Activated B cell treated with CpG ODN at 0.5 μM for 24 hours (primary cell): ENCODE measurements around the gene ERC2. TPM values are rescaled to one million over a fixed set of nuclear protein-coding genes. Genes with fewer than 3 reads are reported as not detected.

Experiments used
- ATAC-seq: fragments of 200-7000 bp; cut with Tn5 transposase; one replicate; pipeline ENCODE4 v1.10.0; 2021; ENCODE audit warnings: low read depth, mild to moderate bottlenecking, moderate library complexity
- CTCF ChIA-PET: fragments of 350-600 bp; sonication (Branson Sonifier 250); formaldehyde crosslinking; loops from one replicate; lab custom pipeline; 2021; ENCODE audit warnings: antibody characterized with exemption; lab: Charles Lee
- POLR2A ChIA-PET: fragments of 350-600 bp; sonication (Branson Sonifier 250); formaldehyde crosslinking; loops from one replicate; lab custom pipeline; 2021; ENCODE audit warnings: antibody characterized with exemption; lab: Charles Lee
- DNase-seq: peaks from one replicate; pipeline ENCODE4 v3.0.0; 2022
- H3K27ac Mint-ChIP-seq: one replicate; pipeline ENCODE4 v1.8.0; 2020; ENCODE audit warnings: mixed read lengths
- H3K27me3 Mint-ChIP-seq: one replicate; pipeline ENCODE4 v1.8.0; 2021; ENCODE audit warnings: mixed read lengths
- H3K36me3 Mint-ChIP-seq: one replicate; pipeline ENCODE4 v1.8.0; 2021; ENCODE audit warnings: low read depth, mixed read lengths
- H3K4me1 Mint-ChIP-seq: one replicate; pipeline ENCODE4 v1.8.0; 2021; ENCODE audit warnings: mixed read lengths
- H3K4me3 Mint-ChIP-seq: one replicate; pipeline ENCODE4 v1.8.0; 2020; ENCODE audit warnings: mild to moderate bottlenecking, mixed read lengths
- H3K9me3 Mint-ChIP-seq: one replicate; pipeline ENCODE4 v1.8.0; 2020; ENCODE audit warnings: mixed read lengths
- CTCF ChIP-seq: fragments of 200-600 bp; IDR thresholded peaks from one replicate; pipeline ENCODE4 v1.8.0; 2022; ENCODE audit warnings: antibody characterized with exemption, mild to moderate bottlenecking
- intact Hi-C: fragments of 100-400 bp; cut with micrococcal nuclease; formaldehyde crosslinking; loops from one replicate; pipeline ENCODE4 v1.15.1; 2024
- total RNA-seq: library from RNA; stranded (reverse); gene quantifications from 2 replicates; pipeline ENCODE4 v1.2.3, GENCODE V29; 2022

The ERC2 gene
- total RNA-seq, 1 donor from 2014 or later = not detected

- no peak for DNase-seq
- intact Hi-C loops = no loop called here
- Mint-ChIP-seq H3K27ac (no peak overlapping the region), H3K27me3 (no peaks in the 10 kb centered on the region), H3K4me1 (no peaks in the 10 kb centered on the region), H3K9me3 (peaks cover 2% of the 10 kb centered on the region), H3K36me3 (no peaks in the 10 kb centered on the region), H3K4me3 (no peak overlapping the region)
- ATAC-seq = no peak
- ChIA-PET POLR2A (no interaction called here), CTCF (no interaction called here)
- no peak for TF ChIP-seq CTCF
Observed at GRCh38 chr3:55801676-55802075, 666.6 kb downstream of the ERC2 start.

DNA sequence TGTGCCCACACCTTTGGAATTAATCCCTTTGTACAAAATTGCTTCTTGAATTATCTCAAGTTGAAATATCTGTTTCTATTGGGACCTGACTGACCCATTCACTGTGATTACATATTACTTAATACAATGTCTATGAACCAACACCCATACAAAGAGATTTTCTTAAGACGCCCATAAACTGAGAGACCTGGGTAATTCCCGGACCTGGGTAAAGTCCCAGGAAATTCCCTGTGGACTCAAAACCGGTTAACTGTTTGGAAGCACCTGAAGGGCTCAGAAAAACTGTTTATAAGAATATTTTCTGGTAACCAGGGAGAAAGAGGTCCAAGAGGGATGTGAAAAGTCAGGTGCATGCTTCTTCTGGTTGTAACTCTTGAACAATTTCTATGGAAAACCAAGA is 667.2 kb downstream of the ERC2 start:
- no peak for DNase-seq
- intact Hi-C loops = no loop called here
- Mint-ChIP-seq H3K27me3 (no peaks in the 10 kb centered on the region), H3K36me3 (no peaks in the 10 kb centered on the region), H3K9me3 (peaks cover 2% of the 10 kb centered on the region), H3K27ac (no peak overlapping the region), H3K4me3 (no peak overlapping the region), H3K4me1 (no peaks in the 10 kb centered on the region)
- ChIA-PET POLR2A (no interaction called here), CTCF (no interaction called here)
- no peak for ATAC-seq
- no peak for TF ChIP-seq CTCF

DNA sequence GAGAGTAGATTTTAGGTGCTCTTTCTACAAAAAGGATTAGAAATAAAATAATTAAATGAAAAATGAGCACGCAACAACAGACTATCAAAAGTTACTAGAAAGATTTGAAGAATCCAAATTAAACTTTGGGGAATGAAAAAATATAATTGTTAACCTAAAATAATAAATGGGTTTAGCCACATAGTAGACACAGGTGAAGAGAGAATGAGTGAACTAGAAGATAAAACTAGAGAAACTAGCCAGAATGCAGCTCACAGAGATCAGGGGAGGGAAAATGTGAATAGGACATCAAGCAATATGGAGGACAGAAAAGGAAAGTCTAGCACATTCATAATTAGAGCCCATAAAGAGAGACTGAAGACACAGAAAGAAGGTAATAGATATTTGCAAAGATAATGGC is 670.5 kb downstream of the ERC2 start:
- Mint-ChIP-seq H3K9me3 (peaks cover 2% of the 10 kb centered on the region), H3K36me3 (no peaks in the 10 kb centered on the region), H3K4me1 (no peaks in the 10 kb centered on the region), H3K27me3 (no peaks in the 10 kb centered on the region), H3K4me3 (no peak overlapping the region), H3K27ac (no peak overlapping the region)
- ATAC-seq (no peak), DNase-seq (no peak)
- CTCF ChIA-PET = no interaction called here
- intact Hi-C loops = no loop called here
- no peak for TF ChIP-seq CTCF
- POLR2A ChIA-PET = no interaction called here

DNA sequence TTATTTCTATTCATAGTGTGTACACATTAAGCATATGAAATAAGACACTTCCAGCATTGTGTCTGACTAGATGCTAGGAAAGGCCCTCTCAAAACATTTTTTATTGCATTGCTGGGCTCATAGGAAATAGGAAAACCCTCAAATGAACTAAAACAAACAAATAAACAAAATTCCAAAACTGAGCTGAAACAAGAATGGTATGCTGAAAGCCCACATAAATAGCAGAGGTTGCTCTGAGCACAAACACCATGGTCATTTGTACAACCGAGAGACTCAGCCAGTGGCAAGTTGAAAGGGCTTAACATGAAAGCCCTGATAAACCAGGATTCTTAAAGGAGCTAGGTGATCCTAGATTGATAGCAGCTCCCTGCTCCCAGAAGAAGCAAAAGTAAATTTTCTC is 671.2 kb downstream of the ERC2 start:
- DNase-seq (no peak), ATAC-seq (no peak)
- Mint-ChIP-seq H3K27me3 (no peaks in the 10 kb centered on the region), H3K4me3 (no peak overlapping the region), H3K9me3 (peaks cover 2% of the 10 kb centered on the region), H3K36me3 (no peaks in the 10 kb centered on the region), H3K27ac (no peak overlapping the region), H3K4me1 (no peaks in the 10 kb centered on the region)
- intact Hi-C loops = no loop called here
- no peak for TF ChIP-seq CTCF
- CTCF ChIA-PET = no interaction called here
- POLR2A ChIA-PET = no interaction called here

DNA sequence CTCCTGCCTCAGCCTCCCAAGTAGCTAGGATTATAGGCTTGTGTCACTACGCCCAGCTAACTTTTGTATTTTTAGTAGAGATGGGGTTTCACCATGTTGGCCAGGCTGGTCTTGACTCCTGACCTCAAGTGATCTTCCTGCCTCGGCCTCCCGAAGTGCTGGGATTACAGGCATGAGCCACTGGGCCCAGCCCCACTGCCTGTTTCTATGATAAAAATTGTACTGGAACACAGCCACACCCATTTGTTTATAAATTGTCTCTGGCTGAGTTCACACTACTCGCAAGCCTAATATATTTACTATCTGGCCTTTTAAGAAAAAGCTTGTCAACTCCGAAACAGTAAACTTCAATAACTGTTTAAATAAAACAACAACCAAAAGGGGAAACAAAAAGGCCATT is 671.7 kb downstream of the ERC2 start:
- Mint-ChIP-seq H3K9me3 (peaks cover 2% of the 10 kb centered on the region), H3K4me1 (no peaks in the 10 kb centered on the region), H3K36me3 (no peaks in the 10 kb centered on the region), H3K27ac (no peak overlapping the region), H3K27me3 (no peaks in the 10 kb centered on the region), H3K4me3 (no peak overlapping the region)
- CTCF ChIA-PET = no interaction called here
- ATAC-seq (no peak), DNase-seq (no peak)
- no peak for TF ChIP-seq CTCF
- intact Hi-C loops = no loop called here
- POLR2A ChIA-PET = no interaction called here
